Upper lobe of left lung (tissue), 6 donors: ENCODE results near the gene SPPL3. TPM values are rescaled to one million over a fixed set of nuclear protein-coding genes. Genes with fewer than 3 reads are reported as not detected.

Experiments used
- ATAC-seq, 2 donors: fragments of 200-7000 bp; cut with Tn5 transposase; one replicate each; pipeline ENCODE4 v1.9.1; 2022; ENCODE audit warnings: mild to moderate bottlenecking in 2 of 2, moderate library complexity in 2 of 2; ENCODE audit not compliant: low FRiP score in 2 of 2
- DNase-seq, 2 donors: peaks; one replicate each; pipeline ENCODE4 v3.0.0-alpha.2; 2019 to 2020
- H3K27ac ChIP-seq, 4 donors: fragments of 200-600 bp; sonication (generic); one replicate each; pipeline ENCODE4 v1.5.1; 2016 to 2019
- H3K27me3 ChIP-seq, 4 donors: fragments of 200-600 bp; sonication (generic); one replicate each; pipeline ENCODE4 v1.5.1; 2017 to 2019
- H3K36me3 ChIP-seq, 4 donors: fragments of 200-600 bp; sonication (generic); one replicate each; pipeline ENCODE4 v1.5.1; 2016 to 2019
- H3K4me1 ChIP-seq, 4 donors: fragments of 200-600 bp; sonication (generic); one replicate each; pipeline ENCODE4 v1.5.1; 2018 to 2019
- H3K4me3 ChIP-seq, 4 donors: fragments of 200-600 bp; sonication (generic); one replicate each; pipeline ENCODE4 v1.5.1; 2017 to 2019; ENCODE audit warnings: mild to moderate bottlenecking in 2 of 4, moderate library complexity in 1 of 4
- H3K9me3 ChIP-seq, 4 donors: fragments of 200-600 bp; sonication (generic); one replicate each; pipeline ENCODE4 v1.5.1; 2018 to 2019
- CTCF ChIP-seq, 6 experiments: fragments of 450-650 bp in 4 of 6; fragments of 200-600 bp in 2 of 6; sonication (generic) in 2 of 6; IDR thresholded peaks; one replicate each; pipeline ENCODE4 v1.5.1; 2016 to 2019; ENCODE audit warnings: antibody characterized with exemption in 6 of 6
- EP300 ChIP-seq, 4 donors: sonication (generic); formaldehyde crosslinking; IDR thresholded peaks; one replicate each; pipeline ENCODE4 v1.5.1; 2017; ENCODE audit warnings: antibody characterized with exemption in 4 of 4, control low read depth in 2 of 4
- POLR2A ChIP-seq, 4 donors: fragments of 450-650 bp; IDR thresholded peaks; one replicate each; pipeline ENCODE4 v1.5.1; 2016 to 2017; ENCODE audit warnings: antibody characterized with exemption in 4 of 4, mild to moderate bottlenecking in 2 of 4
- POLR2AphosphoS5 ChIP-seq, 2 donors: sonication (generic); formaldehyde crosslinking; IDR thresholded peaks; one replicate each; pipeline ENCODE4 v1.5.1; 2017; ENCODE audit warnings: antibody characterized with exemption in 2 of 2
- WGBS, 2 donors: methylation state at CpG; one replicate each; pipeline ENCODE4 v1.1.5; 2017 to 2018; 5-methylcytosine and 5-hydroxymethylcytosine counted together
- total RNA-seq, 6 donors: library from RNA; depleted of rRNA in 4 of 6; stranded (reverse); fragments of >200 nt in 4 of 6; gene quantifications; one replicate each; pipeline versions ENCODE4 v1.1.0 to v1.2.1, GENCODE V29; 2016 to 2021
- donor health status: DM: no; HTN: no; CAD: no; lungs with moderate emphysema.
- donor health status: DM: no; HTN: yes; CAD: no; lungs with severe emphysema.

SPPL3 gene
- total RNA-seq, 6 donors from 2014 or later, result 17.8 to 44.3 (median 23.2) TPM

DNA sequence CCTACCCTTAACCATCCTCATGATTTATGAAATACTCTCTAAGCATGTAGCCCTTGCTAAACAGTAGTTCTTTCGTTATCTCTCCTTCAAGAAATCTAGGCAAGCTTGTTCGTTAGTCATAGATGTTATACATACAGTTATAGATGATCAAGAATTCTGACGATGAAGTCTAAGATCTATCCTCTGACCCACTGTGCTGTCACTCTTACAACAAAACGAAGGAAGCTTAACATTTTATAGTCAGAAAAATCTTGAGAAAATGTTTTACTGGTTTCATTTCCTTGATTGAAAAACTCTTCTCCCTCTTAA lies 68.9 kb downstream of the SPPL3 start:
- H3K4me1 ChIP-seq, result peaks cover 34 to 53% (median 37%) of the 10 kb centered on the region in 4 donors
- H3K36me3 ChIP-seq, result no peaks in the 10 kb centered on the region
- peak overlapping the region in 2 of 4 donors; percentile 8 to 13 for H3K4me3 ChIP-seq
- H3K9me3 ChIP-seq, result no peaks in the 10 kb centered on the region
- H3K27ac ChIP-seq, result peak overlapping the region; percentile 24 to 51 (median 34)
- H3K27me3 ChIP-seq, result no peaks in the 10 kb centered on the region
- DNase-seq (no peak), ATAC-seq (no peak)
- 39% methylated on average over 4 of the region's 4 CpGs for WGBS, 2 donors
- TF ChIP-seq EP300 (IDR thresholded peaks at IDR 0.05) (no peak), CTCF (IDR thresholded peaks at IDR 0.05) (no peak), POLR2AphosphoS5 (IDR thresholded peaks at IDR 0.05) (no peak), POLR2A (IDR thresholded peaks at IDR 0.05) (no peak)

DNA sequence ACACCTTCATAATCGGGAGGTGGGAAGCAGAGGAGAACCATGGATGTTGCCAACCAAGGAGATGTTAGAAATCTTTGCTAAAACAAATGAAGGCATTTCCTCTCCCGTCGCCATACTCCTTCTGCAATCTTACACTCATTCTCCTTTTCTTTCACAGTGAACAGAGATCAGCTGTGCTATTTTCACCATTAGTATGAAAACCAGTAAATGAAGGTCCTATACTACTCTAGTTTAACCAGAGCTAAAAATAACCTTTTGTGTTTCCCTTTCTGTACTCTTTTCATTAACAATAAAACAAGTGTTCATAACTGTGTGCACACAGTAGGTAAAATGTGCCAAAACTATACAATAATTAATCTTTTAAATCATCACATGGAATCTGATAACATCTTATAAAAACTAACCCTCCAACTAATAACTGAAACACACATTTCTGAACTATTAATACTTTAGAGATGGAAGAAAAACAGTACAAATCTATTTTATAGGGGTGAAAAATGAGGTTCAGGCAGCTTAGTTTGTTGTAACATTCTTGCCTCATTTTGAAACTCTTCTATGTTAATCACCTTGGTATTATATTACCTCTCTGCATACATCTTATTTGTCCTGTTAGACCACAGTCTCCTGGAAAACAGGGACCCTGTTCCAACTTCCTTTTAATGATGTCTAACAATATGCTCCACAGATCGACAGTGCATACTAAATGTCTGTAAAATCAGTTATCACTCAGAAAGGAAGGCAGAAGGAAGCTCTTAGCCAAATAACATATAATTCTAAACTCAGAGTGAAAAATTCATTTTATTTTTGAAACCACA lies 69.5 kb downstream of the SPPL3 start:
- Histone ChIP-seq H3K36me3 (no peaks in the 10 kb centered on the region), H3K4me1 (peaks cover 34 to 51% (median 37%) of the 10 kb centered on the region in 4 donors), H3K27ac (peak overlapping the region; percentile 24 to 51 (median 34)), H3K27me3 (no peaks in the 10 kb centered on the region), H3K4me3 (peak overlapping the region in 2 of 4 donors; percentile 8 to 13), H3K9me3 (no peaks in the 10 kb centered on the region)
- WGBS, 2 donors, result 45 to 47% methylated on average over 4 of the region's 4 CpGs
- ATAC-seq (no peak), DNase-seq (no peak)
- TF ChIP-seq EP300 (IDR thresholded peaks at IDR 0.05), result no peak
- TF ChIP-seq POLR2A (IDR thresholded peaks at IDR 0.05), result no peak
- no peak for TF ChIP-seq CTCF (IDR thresholded peaks at IDR 0.05)
- TF ChIP-seq POLR2AphosphoS5 (IDR thresholded peaks at IDR 0.05), result no peak

DNA sequence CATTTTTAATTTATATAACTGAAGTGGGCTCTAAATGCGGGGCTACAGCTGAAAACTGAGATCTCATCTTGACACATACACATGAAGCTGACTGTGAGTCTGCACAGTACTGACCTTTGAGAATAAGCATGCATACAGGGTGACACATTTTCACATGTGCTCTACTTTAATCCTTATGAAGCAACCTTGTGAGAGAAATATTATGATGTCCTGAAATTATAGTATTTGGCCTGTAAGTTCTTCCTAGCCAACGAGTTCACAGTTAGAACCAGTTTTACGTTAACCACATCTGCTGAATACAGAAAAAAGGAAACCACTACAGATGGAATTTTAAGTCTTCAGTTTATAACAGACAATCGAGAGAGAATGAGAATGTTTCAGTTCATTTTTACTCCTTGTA lies 70.3 kb downstream of the SPPL3 start:
- WGBS, 2 donors, result 61 to 67% methylated on average over 4 of the region's 4 CpGs
- no peak for TF ChIP-seq EP300 (IDR thresholded peaks at IDR 0.05)
- TF ChIP-seq POLR2A (IDR thresholded peaks at IDR 0.05), result no peak
- TF ChIP-seq POLR2AphosphoS5 (IDR thresholded peaks at IDR 0.05), result no peak
- TF ChIP-seq CTCF (IDR thresholded peaks at IDR 0.05), result no peak
- Histone ChIP-seq H3K4me3 (no peak overlapping the region), H3K27ac (no peak overlapping the region), H3K36me3 (no peaks in the 10 kb centered on the region), H3K27me3 (no peaks in the 10 kb centered on the region), H3K9me3 (no peaks in the 10 kb centered on the region), H3K4me1 (peaks cover 34 to 50% (median 38%) of the 10 kb centered on the region in 4 donors)
- no peak for DNase-seq
- ATAC-seq, result no peak

GRCh38 chr12:120832737-120833136 lies 71.4 kb downstream of the SPPL3 start:
- H3K36me3 ChIP-seq, result no peaks in the 10 kb centered on the region
- H3K4me3 ChIP-seq, result no peak overlapping the region
- 88 to 93% methylated on average over 2 of the region's 2 CpGs for WGBS, 2 donors
- no peaks in the 10 kb centered on the region for H3K27me3 ChIP-seq
- no peak for TF ChIP-seq POLR2AphosphoS5 (IDR thresholded peaks at IDR 0.05)
- no peak for TF ChIP-seq CTCF (IDR thresholded peaks at IDR 0.05)
- TF ChIP-seq EP300 (IDR thresholded peaks at IDR 0.05), result no peak
- TF ChIP-seq POLR2A (IDR thresholded peaks at IDR 0.05), result no peak
- ATAC-seq, result no peak
- H3K4me1 ChIP-seq, result peaks cover 28 to 46% (median 41%) of the 10 kb centered on the region in 4 donors
- H3K27ac ChIP-seq, result no peak overlapping the region
- DNase-seq, result no peak
- H3K9me3 ChIP-seq, result no peaks in the 10 kb centered on the region
